ENCODE results near the gene HNF1A.

- TF ChIP-seq CTCF (IDR thresholded peaks at IDR 0.05; ENCODE audit: insufficient read depth, low read length, poor library complexity, severe bottlenecking) = no peak
- TF ChIP-seq EZH2phosphoT487 (conservative IDR thresholded peaks at IDR 0.05; ENCODE audit: low read length) = no peak
These were observed 14.0 kb upstream of the HNF1A start for GRCh38 chr12:120964298-120964697.
